Measurements from ENCODE around the gene CIRBP. TPM values are rescaled to one million over a fixed set of nuclear protein-coding genes. Genes with fewer than 3 reads are reported as not detected.

Gene CIRBP
- total RNA-seq, 1 donor from 2014 or later = 341 TPM

- Mint-ChIP-seq H3K4me1 (ENCODE audit: low read depth, unreplicated experiment) (peaks cover 6% of the 10 kb centered on the region), H3K27ac (ENCODE audit: unreplicated experiment) (peak overlapping the region; percentile 43), H3K4me3 (ENCODE audit: unreplicated experiment) (peak overlapping the region; percentile 63), H3K9me3 (ENCODE audit: unreplicated experiment) (peaks cover 9% of the 10 kb centered on the region), H3K36me3 (ENCODE audit: unreplicated experiment) (no peaks in the 10 kb centered on the region), H3K27me3 (ENCODE audit: unreplicated experiment) (peaks cover 7% of the 10 kb centered on the region)
- no peak for TF ChIP-seq CTCF (IDR thresholded peaks at IDR 0.05; ENCODE audit: partially characterized antibody, unreplicated experiment)
- no peak for DNase-seq
These were observed 37.1 kb upstream of the CIRBP start for GRCh38 chr19:1231729-1232637.

- no peak for TF ChIP-seq CTCF (IDR thresholded peaks at IDR 0.05; ENCODE audit: partially characterized antibody, unreplicated experiment)
- peak overlapping the region; percentile 30 for H3K4me3 Mint-ChIP-seq (ENCODE audit: unreplicated experiment)
These were observed 36.5 kb upstream of the CIRBP start for GRCh38 chr19:1232652-1233072.

GRCh38 chr19:1233115-1233667 is 35.9 kb upstream of the CIRBP start:
- Mint-ChIP-seq H3K9me3 (ENCODE audit: unreplicated experiment) (peaks cover 6% of the 10 kb centered on the region), H3K27ac (ENCODE audit: unreplicated experiment) (no peak overlapping the region), H3K4me3 (ENCODE audit: unreplicated experiment) (no peak overlapping the region), H3K27me3 (ENCODE audit: unreplicated experiment) (peaks cover 6% of the 10 kb centered on the region), H3K4me1 (ENCODE audit: low read depth, unreplicated experiment) (peaks cover 6% of the 10 kb centered on the region), H3K36me3 (ENCODE audit: unreplicated experiment) (no peaks in the 10 kb centered on the region)
- no peak for TF ChIP-seq CTCF (IDR thresholded peaks at IDR 0.05; ENCODE audit: partially characterized antibody, unreplicated experiment)
- no peak for DNase-seq

More at GRCh38 chr19:1232652-1233072, 36.5 kb upstream of the CIRBP start:
- H3K27ac Mint-ChIP-seq (ENCODE audit: unreplicated experiment) = peak overlapping the region; percentile 43
- peaks cover 7% of the 10 kb centered on the region for H3K27me3 Mint-ChIP-seq (ENCODE audit: unreplicated experiment)
- no peak for DNase-seq
- no peaks in the 10 kb centered on the region for H3K36me3 Mint-ChIP-seq (ENCODE audit: unreplicated experiment)
- H3K9me3 Mint-ChIP-seq (ENCODE audit: unreplicated experiment) = peaks cover 7% of the 10 kb centered on the region
- peaks cover 6% of the 10 kb centered on the region for H3K4me1 Mint-ChIP-seq (ENCODE audit: low read depth, unreplicated experiment)

- no peak for DNase-seq
- Mint-ChIP-seq H3K4me3 (ENCODE audit: unreplicated experiment) (no peak overlapping the region), H3K36me3 (ENCODE audit: unreplicated experiment) (no peaks in the 10 kb centered on the region), H3K27ac (ENCODE audit: unreplicated experiment) (no peak overlapping the region), H3K4me1 (ENCODE audit: low read depth, unreplicated experiment) (peaks cover 6% of the 10 kb centered on the region), H3K9me3 (ENCODE audit: unreplicated experiment) (peaks cover 14% of the 10 kb centered on the region), H3K27me3 (ENCODE audit: unreplicated experiment) (peaks cover 13% of the 10 kb centered on the region)
- no peak for TF ChIP-seq CTCF (IDR thresholded peaks at IDR 0.05; ENCODE audit: partially characterized antibody, unreplicated experiment)
These were observed 34.8 kb upstream of the CIRBP start for GRCh38 chr19:1234051-1234954.

Measured in glutamatergic neuron (in vitro differentiated cells).